Measurements from ENCODE around the gene KLHL26.

Gene KLHL26

GRCh38 chr19:18603255-18603957 lies 33.4 kb upstream of the KLHL26 start:
- DNase-seq, result no peak

GRCh38 chr19:18603958-18604819 lies 32.6 kb upstream of the KLHL26 start:
- no peak for DNase-seq

GRCh38 chr19:18604820-18605159 lies 32.0 kb upstream of the KLHL26 start:
- no peak for DNase-seq

- no peak for DNase-seq
Measured at GRCh38 chr19:18605196-18605545, 31.7 kb upstream of the KLHL26 start.

- no peak for DNase-seq
Measured at GRCh38 chr19:18605546-18606280, 31.1 kb upstream of the KLHL26 start.

GRCh38 chr19:18606281-18607225 lies 30.3 kb upstream of the KLHL26 start, which contains the start of gene CRLF1:
Gene CRLF1 (minus strand): TSS chr19:18606799. CDS start chr19:18606656, 143 bp downstream.
- no peak for DNase-seq

- no peak for DNase-seq
Measured at GRCh38 chr19:18607226-18608101, 29.4 kb upstream of the KLHL26 start.

- no peak for DNase-seq
Measured at GRCh38 chr19:18608102-18608804, 28.6 kb upstream of the KLHL26 start.

GRCh38 chr19:18608805-18609716 lies 27.8 kb upstream of the KLHL26 start:
- DNase-seq, result no peak

- DNase-seq, result no peak
Measured at GRCh38 chr19:18609717-18610051, 27.1 kb upstream of the KLHL26 start.

- no peak for DNase-seq
Measured at GRCh38 chr19:18610245-18610555, 26.6 kb upstream of the KLHL26 start.

- no peak for DNase-seq
Measured at GRCh38 chr19:18610556-18611326, 26.1 kb upstream of the KLHL26 start.

GRCh38 chr19:18611327-18612050 lies 25.3 kb upstream of the KLHL26 start:
- DNase-seq, result no peak

GRCh38 chr19:18612051-18612771 lies 24.6 kb upstream of the KLHL26 start:
- no peak for DNase-seq

GRCh38 chr19:18612772-18613588 lies 23.8 kb upstream of the KLHL26 start, which contains the start of gene TMEM59L:
Gene TMEM59L (plus strand): TSS chr19:18612870. CDS start chr19:18612959, 89 bp downstream.
- peak; percentile 50 for DNase-seq

GRCh38 chr19:18613589-18614234 lies 23.1 kb upstream of the KLHL26 start:
- DNase-seq, result no peak
